ENCODE measurements around the gene DCAF15. TPM values are rescaled to one million over a fixed set of nuclear protein-coding genes. Genes with fewer than 3 reads are reported as not detected.

Gene DCAF15
- total RNA-seq, 1 donor from 2014 or later: 76.4 TPM

DNA sequence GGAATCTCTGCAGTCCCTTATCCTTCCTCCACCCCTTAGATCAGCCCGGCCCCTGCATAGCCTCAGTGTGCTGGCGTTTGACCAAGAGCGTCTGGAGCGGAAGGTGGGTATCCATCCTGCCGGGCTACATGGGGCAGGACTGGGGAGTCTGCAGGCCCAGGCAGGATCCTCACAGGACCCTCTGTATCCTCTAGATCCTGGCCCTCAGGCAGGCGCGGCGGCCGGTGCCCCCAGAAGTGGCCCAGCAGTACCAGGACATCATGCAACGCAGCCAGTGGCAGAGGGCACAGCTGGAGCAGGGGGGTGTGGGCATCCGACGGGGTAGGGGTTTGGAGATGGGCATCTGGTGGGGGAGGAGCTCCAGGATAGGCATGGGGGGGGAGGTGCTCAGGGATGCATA lies 23.0 kb upstream of the DCAF15 start:
- intact Hi-C loops (cut with micrococcal nuclease): no loop called here

DNA sequence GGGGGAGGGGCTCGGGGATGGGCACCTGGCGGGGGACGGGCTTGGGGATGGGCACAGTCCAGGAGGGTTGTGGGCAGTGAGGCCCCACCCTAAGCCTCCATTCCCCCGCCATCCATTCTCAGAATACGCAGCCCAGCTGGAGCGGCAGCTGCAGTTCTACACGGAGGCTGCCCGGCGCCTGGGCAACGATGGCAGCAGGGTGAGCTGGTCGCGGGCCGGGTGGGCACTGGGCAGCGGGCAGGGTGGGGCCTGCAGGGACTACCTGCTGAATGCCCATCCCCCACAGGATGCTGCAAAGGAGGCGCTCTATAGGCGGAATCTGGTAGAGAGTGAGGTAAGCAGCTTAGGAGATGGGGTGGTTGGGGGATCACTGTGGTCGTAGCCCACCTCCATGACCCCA lies 22.4 kb upstream of the DCAF15 start:
- intact Hi-C loops (cut with micrococcal nuclease): no loop called here

DNA sequence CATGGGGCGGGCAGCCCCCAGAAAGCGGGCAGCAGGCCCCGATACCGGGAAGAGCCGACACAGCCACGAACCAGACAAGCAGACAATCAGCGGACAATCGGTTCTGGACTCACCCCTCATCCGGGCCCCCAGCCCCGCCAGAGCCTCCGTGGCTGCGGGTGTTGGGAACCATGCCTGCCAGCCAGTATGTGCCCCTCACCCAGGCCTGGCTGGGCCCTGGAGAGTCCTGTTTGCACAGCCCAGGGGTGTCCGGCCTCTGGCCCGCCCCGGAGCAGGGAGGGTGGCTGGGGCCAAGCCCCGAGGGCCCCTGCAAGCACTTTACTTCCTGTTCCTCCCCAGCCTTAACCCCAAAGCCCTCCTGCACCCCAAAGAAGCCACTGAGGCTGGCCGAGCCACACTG lies 21.9 kb upstream of the DCAF15 start:
- intact Hi-C loops (cut with micrococcal nuclease): no loop called here

DNA sequence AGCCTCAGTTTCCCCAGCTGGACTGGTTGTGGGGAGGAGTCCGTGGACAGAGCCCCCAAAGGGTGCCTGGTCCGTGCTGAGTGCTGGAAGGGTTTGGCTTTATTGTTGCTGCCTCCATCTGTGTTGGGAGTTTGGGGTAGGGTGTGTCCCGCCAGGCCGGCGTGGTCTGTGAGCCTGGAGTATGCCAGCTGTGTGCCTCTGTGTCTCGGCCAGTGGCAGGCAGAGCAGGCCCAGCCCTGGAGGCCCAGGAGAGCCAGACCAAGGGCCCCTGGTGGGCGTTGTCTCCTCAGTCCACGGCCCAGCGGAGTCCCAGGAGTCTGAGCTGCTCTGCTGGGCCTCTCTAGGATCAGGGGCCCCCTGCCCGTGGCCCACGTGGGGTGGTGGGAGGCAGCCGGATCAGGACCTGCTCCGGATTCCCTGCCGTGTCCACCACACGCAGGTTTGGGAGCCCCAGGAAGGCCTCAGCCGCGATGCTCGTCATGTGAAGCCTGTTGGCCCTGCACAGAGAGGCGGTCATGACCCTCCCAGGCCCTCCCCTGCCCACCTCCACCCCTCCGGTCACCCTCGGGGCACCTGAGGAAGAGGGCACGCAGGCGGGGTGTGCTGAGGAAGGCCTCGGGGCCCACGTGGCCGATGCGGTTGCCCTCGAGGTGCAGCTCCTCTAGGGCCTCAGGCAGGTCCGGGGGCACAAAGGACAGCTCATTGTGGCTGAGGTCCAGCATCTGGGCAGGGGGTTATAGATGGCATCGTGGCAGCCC lies 20.7 kb upstream of the DCAF15 start:
- intact Hi-C loops (cut with micrococcal nuclease): no loop called here

DNA sequence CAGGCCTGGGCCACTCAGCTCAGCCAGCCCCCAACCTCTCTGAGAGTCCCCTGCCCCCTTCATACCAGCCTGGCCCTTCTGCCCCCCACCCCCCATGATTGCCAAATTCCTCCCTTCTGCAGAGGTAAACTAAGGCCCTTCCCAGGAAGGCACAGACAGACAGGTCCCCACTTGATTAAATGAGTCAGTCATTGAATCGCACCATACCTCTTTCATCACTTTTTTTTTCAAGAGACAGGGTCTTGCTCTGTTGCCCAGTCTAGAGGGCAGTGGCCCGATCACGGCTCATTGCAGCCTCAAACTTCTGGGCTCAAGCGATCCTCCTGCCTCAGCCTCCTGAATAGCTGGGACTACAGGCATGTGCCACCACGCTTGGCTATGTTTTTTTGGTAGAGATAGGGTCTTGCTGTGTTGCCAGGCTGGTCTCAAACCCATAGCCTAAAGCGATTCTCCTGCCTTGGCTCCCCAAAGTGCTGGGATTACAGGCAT lies 20.1 kb upstream of the DCAF15 start:
- intact Hi-C loops (cut with micrococcal nuclease): no loop called here

DNA sequence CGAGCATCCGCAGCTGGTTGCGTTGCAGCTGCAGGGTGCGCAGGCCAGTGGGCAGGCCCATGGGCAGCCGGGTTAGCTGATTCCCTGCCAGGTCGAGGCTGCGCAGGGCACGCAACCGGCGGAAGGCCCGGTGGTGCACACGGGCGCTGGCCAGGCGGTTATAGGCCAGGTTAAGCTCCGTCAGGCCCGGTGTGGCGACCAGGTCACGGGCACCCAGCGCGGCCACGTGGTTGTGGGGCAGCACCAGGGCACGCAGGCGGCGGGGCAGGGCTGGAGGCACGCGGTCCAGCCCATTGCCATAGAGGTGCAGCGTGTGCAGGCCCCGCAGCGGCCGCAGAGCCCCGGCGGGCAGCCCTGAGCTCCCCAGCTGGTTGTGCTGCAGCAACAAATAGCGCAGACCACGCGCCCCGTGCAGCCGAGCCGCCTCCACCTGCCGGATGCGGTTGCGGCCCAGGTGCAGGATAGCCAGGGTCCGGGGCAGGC lies 19.4 kb upstream of the DCAF15 start:
- intact Hi-C loops (cut with micrococcal nuclease): no loop called here

DNA sequence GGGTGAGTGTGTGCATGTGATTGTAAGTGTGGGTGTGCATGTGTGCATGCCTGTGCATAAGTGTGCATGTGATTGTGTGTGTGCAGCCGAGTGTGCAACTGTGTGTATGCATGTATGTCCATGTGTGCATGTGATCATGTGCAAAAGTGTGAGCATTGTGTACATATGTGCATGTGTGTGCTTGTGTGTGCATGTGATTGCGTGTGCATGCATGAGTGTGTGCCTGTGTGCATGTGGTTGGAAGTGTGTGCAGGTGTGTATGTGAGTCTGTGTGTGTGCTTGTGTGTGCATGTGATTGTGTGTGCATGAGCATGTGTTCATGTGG lies 17.6 kb upstream of the DCAF15 start:
- intact Hi-C loops (cut with micrococcal nuclease): no loop called here

DNA sequence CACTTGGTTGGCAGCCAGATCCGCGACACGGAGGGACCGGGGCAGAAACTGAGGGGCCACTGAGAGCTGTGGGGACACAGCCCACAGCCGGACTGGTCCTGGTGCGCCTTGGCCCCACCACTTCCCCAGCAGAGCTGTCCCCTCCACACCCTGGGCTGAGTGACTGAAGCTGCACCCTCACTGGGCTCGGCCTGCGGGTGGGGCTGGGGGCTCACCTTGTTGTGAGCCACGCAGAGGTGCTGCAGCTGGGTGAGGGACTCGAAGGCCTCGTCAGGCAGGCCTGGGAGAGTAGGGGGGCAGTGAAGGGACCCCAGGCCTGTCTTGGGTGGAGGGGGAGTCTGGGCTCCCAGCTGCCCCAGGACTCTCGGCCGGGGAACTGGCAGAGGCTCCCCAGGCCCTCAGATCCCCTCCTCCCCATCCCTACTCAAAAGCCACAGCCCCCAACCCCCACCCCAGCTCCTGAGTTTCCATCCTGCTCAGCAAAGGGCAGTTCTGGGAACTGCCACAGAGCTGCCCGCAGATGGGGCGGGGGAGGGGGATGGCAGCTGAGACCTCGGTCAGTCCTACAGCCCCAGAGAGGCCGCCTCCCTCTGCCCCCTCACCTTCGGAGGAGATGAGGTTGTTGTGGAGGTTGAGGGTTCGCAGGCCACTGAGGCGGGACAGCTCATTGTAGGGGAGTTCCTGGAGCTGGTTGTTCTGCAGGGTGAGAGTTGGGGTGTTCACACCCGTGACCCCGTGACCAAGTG lies 16.4 kb upstream of the DCAF15 start:
- intact Hi-C loops (cut with micrococcal nuclease): no loop called here

DNA sequence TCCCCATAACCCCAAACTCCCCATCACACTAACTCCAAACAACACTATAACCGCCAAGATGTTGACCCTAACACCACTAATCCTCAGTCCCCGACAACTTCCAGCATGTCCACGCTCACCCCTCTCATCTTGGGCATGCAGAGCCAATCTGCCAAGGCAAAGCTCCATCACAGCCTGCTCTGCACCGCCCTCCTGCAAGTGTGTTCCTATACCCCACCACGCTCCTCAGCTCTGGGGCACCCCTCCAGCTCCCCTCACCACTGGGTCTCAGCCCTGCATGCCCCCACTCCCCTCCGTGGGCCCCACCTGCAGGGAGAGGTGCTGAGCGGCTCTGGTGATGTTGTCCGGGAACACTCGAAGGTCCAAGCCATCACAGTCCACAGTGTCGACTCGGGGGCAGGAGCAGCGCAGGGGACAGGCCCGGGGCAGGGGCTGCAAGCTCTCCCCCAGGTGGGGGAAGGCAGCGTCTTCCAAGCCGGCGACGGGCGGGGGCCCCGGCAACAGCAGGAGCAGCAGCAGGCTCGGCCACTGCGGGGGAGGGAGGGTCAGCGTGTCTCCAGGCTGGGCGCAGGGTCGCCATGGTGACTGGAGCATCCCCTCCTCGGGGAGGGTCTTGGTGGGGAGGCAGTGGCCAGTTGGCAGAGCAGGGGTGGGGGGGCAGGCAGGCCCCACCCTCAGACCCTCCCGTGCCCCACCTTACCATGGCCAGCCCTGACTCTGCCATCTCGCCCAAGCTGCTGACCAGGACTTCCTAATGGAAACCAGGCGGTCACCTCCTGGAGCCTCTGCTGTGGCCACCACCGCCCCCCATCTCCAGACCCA lies 14.6 kb upstream of the DCAF15 start:
- intact Hi-C loops (cut with micrococcal nuclease): no loop called here

DNA sequence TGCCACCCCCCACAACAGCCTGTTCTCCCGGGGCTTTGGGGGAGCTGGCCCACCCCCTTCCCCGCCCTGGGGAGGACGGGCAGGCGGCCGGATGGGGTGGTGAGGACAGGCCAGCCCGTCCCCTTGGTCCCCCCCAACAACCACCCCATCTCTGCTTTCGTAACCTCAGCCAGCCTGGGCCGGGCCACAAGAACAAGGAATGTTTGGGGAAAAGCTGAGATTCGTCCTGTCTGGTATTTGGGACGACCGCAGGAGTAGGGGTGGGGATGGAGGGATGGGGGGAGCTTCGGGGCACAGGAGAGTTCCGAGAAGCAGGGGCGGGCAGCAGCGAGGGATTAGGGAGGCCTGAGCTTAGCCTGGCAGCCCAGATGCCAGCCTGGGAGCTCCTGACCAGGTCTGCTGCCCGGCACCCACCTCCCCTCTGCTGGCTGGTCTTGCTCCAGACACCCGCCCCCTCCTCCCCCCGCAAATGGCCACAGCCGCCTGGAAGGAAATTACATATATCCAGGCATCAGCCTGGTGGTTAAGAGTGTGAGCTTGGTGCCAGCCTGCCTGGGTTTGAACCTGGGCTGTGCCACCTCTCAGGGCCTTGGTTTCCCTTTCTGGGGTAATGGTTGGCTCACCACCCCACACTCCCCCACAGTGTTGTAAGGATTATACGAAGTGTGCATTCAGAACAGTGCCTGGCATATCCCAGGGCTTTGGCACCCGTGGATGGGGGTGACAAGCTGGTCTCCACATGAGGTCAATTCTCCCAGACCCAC lies 13.8 kb upstream of the DCAF15 start, which contains the start of gene PODNL1:
Gene PODNL1, minus strand, starts transcription at position 117 of the 764 bp plus-strand sequence. CDS start 236 bp downstream, outside the sequence.
- intact Hi-C loops (cut with micrococcal nuclease): no loop called here

DNA sequence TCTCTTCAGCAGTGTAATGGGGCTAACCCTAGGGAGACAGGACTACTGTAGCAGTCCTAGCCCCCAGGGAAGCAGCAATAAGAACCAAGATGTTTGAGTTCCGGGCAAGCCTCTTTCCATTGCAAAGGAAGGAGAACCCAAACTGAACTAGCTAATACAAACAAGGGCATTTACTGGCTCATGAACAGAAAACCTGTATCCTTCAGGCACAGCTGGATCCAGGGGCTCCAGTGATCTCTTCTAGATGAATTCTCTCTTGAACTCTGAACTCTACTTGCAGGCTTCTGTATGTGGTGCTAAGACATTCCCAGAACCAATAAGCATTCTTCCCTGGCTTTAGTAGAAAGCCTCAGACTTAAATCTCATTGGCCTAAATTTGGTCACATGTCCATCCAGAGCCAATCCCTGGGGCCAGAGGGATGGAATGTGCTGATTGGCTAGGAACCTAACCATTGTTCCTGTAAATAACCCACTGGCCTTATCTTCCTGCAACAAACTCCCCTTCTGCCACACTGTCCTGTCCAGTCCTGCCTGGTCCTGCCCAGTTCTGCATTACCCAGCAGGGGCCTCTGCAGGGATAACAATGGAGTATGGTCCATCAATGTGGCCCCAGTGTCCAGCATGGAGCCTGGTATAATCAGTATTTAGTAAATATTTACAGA lies 10.2 kb upstream of the DCAF15 start:
- intact Hi-C loops (cut with micrococcal nuclease): no loop called here

DNA sequence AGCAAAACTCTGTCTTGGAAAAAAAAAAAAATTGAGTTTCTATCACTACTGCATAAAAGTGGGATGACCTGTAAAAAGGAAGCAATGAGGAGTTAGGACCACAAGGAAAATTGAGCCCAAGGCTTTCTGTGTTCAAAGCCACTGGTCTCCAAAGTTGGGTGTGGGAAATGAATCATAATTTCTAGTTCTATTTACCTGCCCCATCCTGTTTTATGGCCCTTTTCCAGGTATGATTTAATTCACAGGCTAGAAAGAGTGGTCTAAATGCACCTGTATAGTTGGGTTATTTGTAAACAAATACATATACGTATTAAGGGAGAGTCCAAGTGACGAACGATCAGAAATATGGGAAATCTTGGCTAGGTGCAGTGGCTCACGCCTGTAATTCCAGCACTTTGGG lies 5.9 kb upstream of the DCAF15 start:
- intact Hi-C loops (cut with micrococcal nuclease): no loop called here

DNA sequence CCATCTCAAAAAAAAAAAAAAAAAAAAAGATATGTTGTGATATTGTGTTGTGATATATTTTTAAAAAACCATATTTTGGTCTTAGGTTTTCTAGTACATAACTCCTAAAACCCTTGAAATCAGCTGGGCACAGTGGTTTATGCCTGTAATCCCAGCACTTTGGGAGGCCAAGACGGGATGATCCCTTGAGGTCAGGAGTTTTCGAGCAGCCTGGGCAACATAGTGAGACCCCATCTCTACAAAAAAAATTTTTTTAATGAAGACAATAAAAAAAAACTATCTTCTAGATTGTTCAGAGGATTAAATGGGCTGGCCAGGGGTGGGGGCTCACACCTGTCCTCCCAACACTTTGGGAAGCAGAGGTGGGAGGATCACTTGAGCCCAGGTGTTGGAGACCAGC lies 1.3 kb upstream of the DCAF15 start:
- intact Hi-C loops (cut with micrococcal nuclease): no loop called here

DNA sequence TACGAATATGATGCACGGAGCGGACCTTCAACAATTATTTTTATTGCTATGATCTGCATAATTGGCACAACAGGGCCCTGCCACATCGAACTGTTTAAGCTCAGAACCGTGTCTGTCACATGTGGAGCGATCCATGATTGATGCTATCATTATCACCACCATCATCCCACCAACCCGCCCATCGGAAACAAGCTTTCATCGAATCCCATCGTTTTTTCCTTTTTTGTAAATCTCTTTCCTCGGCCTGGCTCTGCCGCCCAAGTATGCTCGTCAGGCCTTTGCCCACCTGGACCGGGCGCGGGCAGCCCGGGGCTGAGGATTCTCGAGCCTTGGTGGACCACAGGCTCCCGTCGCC lies 533 bp upstream of the DCAF15 start:
- intact Hi-C loops (cut with micrococcal nuclease): loop anchor here (1.0 to 2.0 kb wide), 12 partner anchors 30 to 567 kb away; partner anchors contain the start of genes ASF1B, BRME1, C19orf53 and CC2D1A

DNA sequence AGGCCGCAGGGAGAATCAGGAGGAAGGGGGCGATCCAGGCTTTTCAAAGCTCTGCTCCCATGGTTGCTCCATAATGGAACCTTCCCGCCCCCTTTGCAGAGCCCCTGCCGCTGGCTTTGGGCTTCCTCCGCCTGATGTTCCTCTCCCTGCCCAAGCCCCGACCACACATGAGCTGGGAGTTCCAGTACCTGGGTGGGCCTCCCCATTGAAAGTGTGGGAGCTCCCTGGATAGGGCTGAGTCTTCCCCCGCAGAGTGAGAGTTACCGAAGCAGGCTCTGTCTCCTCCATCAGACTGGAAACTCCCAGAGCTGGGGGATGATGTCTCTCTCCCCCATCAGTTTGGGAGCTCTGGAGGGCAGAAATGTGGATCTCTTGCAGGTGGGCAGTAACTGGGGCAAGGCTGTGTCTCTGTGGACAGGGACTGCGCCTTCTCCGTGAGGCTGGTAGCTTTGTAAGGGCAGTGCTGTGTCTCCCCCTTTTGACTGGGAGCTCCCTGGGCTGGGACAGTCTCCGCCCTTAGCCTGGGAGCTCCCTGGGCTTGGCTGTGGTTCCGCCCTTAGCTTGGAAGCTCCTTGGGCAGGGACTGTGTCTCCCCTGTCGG lies 722 bp downstream of the DCAF15 start:
- intact Hi-C loops (cut with micrococcal nuclease): loop anchor here (1.0 to 2.0 kb wide), 12 partner anchors 32 to 566 kb away; partner anchors contain the start of genes ASF1B, BRME1, C19orf53 and CC2D1A

DNA sequence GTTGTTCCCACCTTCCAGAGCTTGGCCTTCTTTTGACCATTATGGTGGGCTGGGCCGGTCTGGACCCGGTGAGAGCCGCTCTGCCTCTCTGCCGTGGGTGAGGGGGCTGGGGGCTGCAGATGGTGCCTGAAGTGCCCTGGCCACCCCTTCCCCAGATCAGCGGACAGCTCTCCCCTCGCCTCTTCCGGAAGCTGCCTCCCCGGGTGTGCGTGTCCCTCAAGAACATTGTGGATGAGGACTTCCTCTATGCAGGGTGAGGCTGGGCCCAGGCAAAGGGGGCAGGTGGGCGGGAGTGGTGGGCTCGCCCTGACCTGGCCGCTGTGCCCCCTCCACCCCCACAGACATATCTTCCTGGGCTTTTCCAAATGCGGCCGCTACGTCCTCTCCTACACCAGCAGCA lies 1.9 kb downstream of the DCAF15 start:
- intact Hi-C loops (cut with micrococcal nuclease): no loop called here

DNA sequence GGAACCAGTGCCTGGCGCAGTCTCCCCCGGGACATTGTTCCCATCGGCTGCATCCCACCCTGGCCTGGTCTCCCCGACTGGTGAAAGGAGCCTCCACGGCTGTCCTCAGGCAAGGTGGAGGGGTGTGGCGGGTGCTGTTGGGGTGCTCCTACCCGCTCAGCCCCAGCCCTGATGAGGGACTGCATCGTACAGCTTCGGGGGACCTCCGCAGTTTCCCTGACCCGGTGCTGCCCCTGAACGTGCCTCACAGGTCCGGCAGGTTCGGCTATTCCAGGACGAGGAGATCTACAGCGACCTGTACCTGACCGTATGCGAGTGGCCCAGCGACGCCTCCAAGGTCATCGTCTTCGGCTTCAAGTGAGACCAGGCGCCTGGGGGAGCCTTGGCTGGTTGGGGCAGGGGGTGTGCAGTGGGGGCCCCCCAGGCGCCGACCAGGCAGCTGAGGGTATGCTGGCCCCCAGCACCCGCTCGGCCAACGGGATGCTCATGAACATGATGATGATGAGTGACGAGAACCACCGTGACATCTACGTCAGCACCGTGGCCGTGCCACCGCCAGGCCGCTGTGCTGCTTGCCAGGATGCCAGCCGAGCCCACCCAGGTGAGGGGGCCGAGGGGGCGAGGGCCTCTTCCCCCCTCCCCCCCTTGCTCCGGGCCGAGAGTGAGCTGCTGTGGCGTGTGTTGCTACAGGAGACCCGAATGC lies 3.5 kb downstream of the DCAF15 start:
- intact Hi-C loops (cut with micrococcal nuclease): no loop called here

DNA sequence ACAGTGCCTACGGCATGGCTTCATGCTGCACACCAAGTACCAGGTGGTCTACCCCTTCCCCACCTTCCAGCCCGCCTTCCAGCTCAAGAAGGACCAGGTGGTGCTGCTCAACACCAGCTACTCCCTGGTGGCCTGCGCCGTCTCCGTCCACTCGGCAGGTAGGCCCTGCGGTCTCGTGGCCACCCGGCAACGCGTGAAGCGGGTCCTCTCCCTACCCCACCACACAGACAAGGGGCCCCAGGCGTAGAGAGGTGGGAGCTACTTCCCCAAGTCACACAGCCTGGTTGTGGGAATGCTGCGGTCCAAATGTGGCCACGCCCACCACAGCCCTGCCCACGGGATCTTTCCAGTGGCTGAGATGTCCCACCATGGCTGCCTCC lies 4.0 kb downstream of the DCAF15 start:
- intact Hi-C loops (cut with micrococcal nuclease): no loop called here

DNA sequence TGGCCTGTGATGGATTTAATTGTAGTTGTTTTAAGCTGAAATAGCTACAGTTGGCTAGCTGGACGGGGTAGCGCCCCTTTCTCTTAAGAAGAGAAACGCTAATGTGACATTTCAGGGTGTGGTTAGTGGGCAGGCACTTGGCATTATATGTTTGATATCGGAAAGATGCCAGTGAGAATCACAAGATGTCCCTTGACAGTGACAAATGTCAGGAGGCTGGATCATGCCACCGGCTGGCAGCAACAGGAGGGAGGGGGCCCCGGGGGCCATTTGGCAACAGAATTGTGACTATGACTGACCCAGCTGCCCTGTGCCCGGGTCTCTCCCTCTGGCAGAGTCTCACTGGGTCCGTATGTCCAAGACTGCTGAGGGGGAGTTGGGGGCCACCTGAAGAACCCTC lies 4.7 kb downstream of the DCAF15 start:
- intact Hi-C loops (cut with micrococcal nuclease): no loop called here

Data from T-helper 1 cell treated with Interleukin-12 subunit alpha and Interleukin-12 subunit beta and Interleukin-4 antibody, amounts not matched to agents 30 ng/mL and 1 ng/mL, for 36 hours (primary cell).